Astrocyte of the spinal cord (primary cell): Measurements from ENCODE around the gene MACROD2.

Experiments used
- DNase-seq: peaks from one replicate; pipeline ENCODE4 v3.0.0; 2011; ENCODE audit warnings: low read depth, low spot score
- H3K4me3 ChIP-seq: 2 replicates; pipeline ENCODE4 v1.5.1; 2011; ENCODE audit warnings: low read depth, mild to moderate bottlenecking, low read length, moderate library complexity
- CTCF ChIP-seq: IDR thresholded peaks from 2 replicates; pipeline ENCODE4 v1.5.1; 2012; ENCODE audit warnings: low read depth, mild to moderate bottlenecking, low read length, inconsistent platforms
- in situ Hi-C: cut with HindIII; loops from 2 replicates; pipeline ENCODE4 v1.10.0; 2017; ENCODE audit warnings: low sequenced_read_pairs

MACROD2 gene

GRCh38 chr20:15109494-15109893 is 1114.2 kb downstream of the MACROD2 start:
- in situ Hi-C loops, result no loop called here
- no peak overlapping the region for H3K4me3 ChIP-seq
- DNase-seq, result no peak
- TF ChIP-seq CTCF, result no peak

- H3K4me3 ChIP-seq, result no peak overlapping the region
- no peak for TF ChIP-seq CTCF
- in situ Hi-C loops, result no loop called here
- DNase-seq, result no peak
These were observed 1116.3 kb downstream of the MACROD2 start for GRCh38 chr20:15111654-15112053.

GRCh38 chr20:15113144-15113773 is 1117.9 kb downstream of the MACROD2 start:
- DNase-seq, result no peak
- no peak for TF ChIP-seq CTCF
- in situ Hi-C loops, result no loop called here
- H3K4me3 ChIP-seq, result no peak overlapping the region

- no peak for TF ChIP-seq CTCF
- DNase-seq, result no peak
- no peak overlapping the region for H3K4me3 ChIP-seq
- in situ Hi-C loops, result no loop called here
These were observed 1124.7 kb downstream of the MACROD2 start for GRCh38 chr20:15119852-15120487.

- in situ Hi-C loops, result no loop called here
- no peak for DNase-seq
- TF ChIP-seq CTCF, result no peak
- no peak overlapping the region for H3K4me3 ChIP-seq
These were observed 1127.3 kb downstream of the MACROD2 start for GRCh38 chr20:15122613-15123012.

GRCh38 chr20:15131176-15131575 is 1135.9 kb downstream of the MACROD2 start:
- no peak for DNase-seq
- H3K4me3 ChIP-seq, result no peak overlapping the region
- in situ Hi-C loops, result no loop called here
- TF ChIP-seq CTCF, result no peak
